GM18868 (cell line): ENCODE data around the gene HTRA2.

Experiments used
- ATAC-seq: cut with Tn5 transposase; IDR thresholded peaks from one replicate; pipeline ENCODE4 v1.9.1; 2021; ENCODE audit warnings: mild to moderate bottlenecking, moderate library complexity; ENCODE audit not compliant: unreplicated experiment

HTRA2 gene

GRCh38 chr2:74582184-74582583, 52.5 kb downstream of the HTRA2 start:
- ATAC-seq, result no peak
